AG04450 (cell line): ENCODE results near the gene SERPINH1. TPM values are rescaled to one million over a fixed set of nuclear protein-coding genes. Genes with fewer than 3 reads are reported as not detected.

Source experiments
- CTCF ChIA-PET: fragments of 300-600, 350-600 bp; formaldehyde crosslinking; extraction: SDS; loops from one replicate; lab custom pipeline; 2022; ENCODE audit warnings: antibody characterized with exemption, inconsistent platforms; lab: Charles Lee
- POLR2A ChIA-PET: fragments of 350-600 bp; formaldehyde crosslinking; extraction: SDS; loops from one replicate; lab custom pipeline; 2021; ENCODE audit warnings: antibody characterized with exemption, inconsistent platforms; lab: Yijun Ruan, JAX
- DNase-seq: peaks from one replicate; pipeline ENCODE4 v3.0.0-alpha.2; 2011; ENCODE audit warnings: low read depth, low spot score
- H3K27ac ChIP-seq: one replicate; pipeline ENCODE4 v1.5.1; 2012; ENCODE audit warnings: low read depth, low read length, control low read depth
- H3K27me3 ChIP-seq: one replicate; pipeline ENCODE4 v1.6.0; 2012; ENCODE audit warnings: low read length; ENCODE audit not compliant: control insufficient read depth, insufficient read depth
- H3K4me3 ChIP-seq: 2 replicates; pipeline ENCODE4 v1.5.1; 2011; ENCODE audit warnings: mild to moderate bottlenecking, low read depth, low read length, control low read depth
- H3K9me3 ChIP-seq: 2 replicates; pipeline ENCODE4 v1.5.1; 2012; ENCODE audit warnings: low read length; ENCODE audit not compliant: control insufficient read depth, insufficient read depth
- polyA plus RNA-seq: library from polyadenylated mRNA; depleted of rRNA; stranded (reverse); fragments of >200 nt; gene quantifications from 2 replicates; pipeline ENCODE4 v1.2.3, GENCODE V29; 2011
- TF ChIP-seq, protein P1 (sequence below): IDR thresholded peaks from 2 replicates; pipeline ENCODE4 v1.5.1; 2011; ENCODE audit warnings: low read depth, low read length, control low read depth, inconsistent platforms

Gene SERPINH1
- polyA plus RNA-seq, 1 experiment: 881 TPM

DNA sequence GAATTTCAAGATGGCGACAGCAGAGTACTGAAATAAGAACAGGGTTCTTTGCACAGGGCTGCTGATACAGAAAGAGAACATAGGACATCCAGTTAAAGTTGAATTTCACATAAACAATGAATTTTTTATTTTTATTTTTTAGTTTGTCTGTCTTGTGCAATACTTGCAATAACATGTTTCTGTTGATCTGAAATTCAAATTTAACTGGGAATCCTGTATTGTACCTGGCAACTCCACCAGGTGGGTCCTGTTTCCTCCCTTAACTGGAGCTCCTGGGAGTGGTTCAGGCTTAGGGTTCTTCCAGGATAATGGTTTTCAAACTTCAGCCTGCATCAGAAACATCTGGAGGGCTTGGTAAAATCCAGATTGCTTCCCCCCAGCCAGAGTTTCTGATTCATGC, 14.9 kb upstream of the SERPINH1 start:
- H3K4me3 ChIP-seq: no peak overlapping the region
- POLR2A ChIA-PET: interaction anchor here (1.2 to 1.6 kb wide), 2 partner anchors 19 to 28 kb away, joined by 3 to 8 read pairs; no protein-coding TSS in a partner anchor
- CTCF ChIA-PET: interaction anchor here (0.6 to 2.1 kb wide), 15 partner anchors 11 to 323 kb away, joined by 3 to 17 read pairs (median 4); partner anchors contain the start of gene DGAT2
- DNase-seq: no peak
- H3K27me3 ChIP-seq: peaks cover 3% of the 10 kb centered on the region
- no peak overlapping the region for H3K27ac ChIP-seq
- TF ChIP-seq, protein P1, sequence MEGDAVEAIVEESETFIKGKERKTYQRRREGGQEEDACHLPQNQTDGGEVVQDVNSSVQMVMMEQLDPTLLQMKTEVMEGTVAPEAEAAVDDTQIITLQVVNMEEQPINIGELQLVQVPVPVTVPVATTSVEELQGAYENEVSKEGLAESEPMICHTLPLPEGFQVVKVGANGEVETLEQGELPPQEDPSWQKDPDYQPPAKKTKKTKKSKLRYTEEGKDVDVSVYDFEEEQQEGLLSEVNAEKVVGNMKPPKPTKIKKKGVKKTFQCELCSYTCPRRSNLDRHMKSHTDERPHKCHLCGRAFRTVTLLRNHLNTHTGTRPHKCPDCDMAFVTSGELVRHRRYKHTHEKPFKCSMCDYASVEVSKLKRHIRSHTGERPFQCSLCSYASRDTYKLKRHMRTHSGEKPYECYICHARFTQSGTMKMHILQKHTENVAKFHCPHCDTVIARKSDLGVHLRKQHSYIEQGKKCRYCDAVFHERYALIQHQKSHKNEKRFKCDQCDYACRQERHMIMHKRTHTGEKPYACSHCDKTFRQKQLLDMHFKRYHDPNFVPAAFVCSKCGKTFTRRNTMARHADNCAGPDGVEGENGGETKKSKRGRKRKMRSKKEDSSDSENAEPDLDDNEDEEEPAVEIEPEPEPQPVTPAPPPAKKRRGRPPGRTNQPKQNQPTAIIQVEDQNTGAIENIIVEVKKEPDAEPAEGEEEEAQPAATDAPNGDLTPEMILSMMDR: no peak
- H3K9me3 ChIP-seq: no peaks in the 10 kb centered on the region

DNA sequence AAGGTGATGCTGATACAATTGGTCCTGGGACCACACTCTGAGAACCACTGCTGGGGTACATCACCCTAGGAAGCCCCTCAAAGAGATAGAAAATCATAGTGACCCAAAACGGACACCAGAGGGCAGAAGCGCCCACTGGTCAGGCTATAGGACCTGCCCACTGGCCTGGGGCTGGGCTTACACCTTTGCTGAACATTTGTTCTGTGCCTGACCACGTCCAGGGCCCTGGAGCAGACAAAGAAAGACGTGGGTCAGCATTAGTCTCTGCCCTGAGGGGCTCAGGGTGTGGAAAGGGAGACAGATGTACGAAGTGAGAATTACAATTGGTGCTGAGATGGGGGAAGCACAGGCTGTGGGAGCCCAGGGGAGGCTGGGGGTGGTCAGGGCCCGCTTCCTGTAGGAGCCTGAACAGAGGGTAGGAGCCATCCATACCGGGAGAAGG, 14.4 kb upstream of the SERPINH1 start:
- Histone ChIP-seq H3K27ac (no peak overlapping the region), H3K9me3 (no peaks in the 10 kb centered on the region), H3K4me3 (no peak overlapping the region), H3K27me3 (peaks cover 3% of the 10 kb centered on the region)
- DNase-seq: no peak
- POLR2A ChIA-PET: interaction anchor here (0.9 to 1.6 kb wide), 4 partner anchors 16 to 29 kb away, joined by 3 to 8 read pairs (median 3); no protein-coding TSS in a partner anchor
- CTCF ChIA-PET: interaction anchor here (0.6 to 2.1 kb wide), 11 partner anchors 11 to 221 kb away, joined by 3 to 17 read pairs (median 4); partner anchors contain the start of gene DGAT2
- TF ChIP-seq, protein P1: peak; percentile 90

DNA sequence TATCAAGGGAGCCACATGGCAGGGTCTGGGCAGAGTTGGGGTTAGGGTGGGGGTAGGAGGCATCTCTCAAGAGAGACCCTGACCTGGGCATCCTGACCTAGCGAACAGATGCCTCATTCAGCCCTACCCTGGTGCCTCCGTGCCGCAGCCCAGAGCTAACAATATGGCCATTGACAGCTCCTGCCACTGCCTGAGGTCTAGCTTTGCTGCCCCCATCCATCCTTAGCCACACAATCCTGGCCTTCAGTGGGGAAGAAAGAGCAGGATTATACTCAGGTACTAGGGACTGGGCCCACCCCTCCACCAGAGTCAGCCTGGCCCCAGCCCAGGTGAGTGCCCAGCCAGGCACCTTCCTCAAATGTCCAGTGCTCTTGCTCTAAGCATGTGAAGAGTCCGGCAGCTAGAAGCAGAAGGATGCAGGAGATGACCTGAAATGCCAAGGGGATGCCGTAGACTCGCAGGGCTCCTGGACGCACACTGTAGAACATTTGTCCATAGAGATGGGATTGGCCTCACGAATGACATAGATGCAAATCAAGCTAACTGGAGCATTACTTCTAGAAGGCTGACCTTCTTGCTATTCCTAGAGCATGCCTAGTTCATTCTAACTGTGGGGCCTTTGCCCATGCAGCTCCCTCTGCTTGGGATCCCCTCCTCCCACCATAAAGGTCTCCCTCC, 13.3 kb upstream of the SERPINH1 start:
- Histone ChIP-seq H3K4me3 (no peak overlapping the region), H3K9me3 (no peaks in the 10 kb centered on the region), H3K27me3 (no peaks in the 10 kb centered on the region), H3K27ac (no peak overlapping the region)
- no peak for DNase-seq
- ChIA-PET POLR2A (interaction anchor here (0.8 to 1.6 kb wide), 4 partner anchors 14 to 28 kb away, joined by 3 to 6 read pairs (median 3); partner anchors contain the start of gene SERPINH1), CTCF (interaction anchor here (1.1 kb wide), 1 partner anchor 157 kb away, joined by 3 read pairs; no protein-coding TSS in a partner anchor)
- TF ChIP-seq, protein P1: no peak

DNA sequence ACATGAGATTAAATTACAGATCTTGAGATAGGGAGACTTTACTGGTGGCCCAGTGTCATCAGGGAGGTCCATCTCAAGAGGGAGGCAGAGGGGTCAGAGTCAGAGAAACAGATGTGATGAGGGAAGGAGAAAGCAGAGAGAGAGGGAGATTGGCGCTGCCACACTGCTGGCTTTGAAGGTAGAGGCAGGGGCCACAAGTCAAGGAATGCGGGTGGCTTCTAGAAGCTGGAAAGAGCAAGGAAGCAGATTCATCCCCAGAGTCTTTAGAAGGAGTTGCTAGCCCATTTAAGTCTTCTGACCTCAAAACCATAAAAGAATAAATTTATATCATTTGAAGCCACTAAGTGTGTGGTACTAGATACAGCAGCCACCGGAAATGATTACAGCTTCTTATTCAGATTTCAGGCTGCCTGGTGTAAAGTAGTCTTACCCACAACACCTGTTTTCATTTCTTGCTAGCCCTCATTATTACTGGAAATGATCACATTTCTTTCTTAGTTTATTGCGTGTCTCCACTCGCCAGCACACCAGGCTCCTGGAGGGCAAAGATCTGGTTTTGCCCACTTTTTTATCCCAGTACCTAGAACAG, 12.6 kb upstream of the SERPINH1 start:
- no peaks in the 10 kb centered on the region for H3K27me3 ChIP-seq
- TF ChIP-seq, protein P1: no peak
- ChIA-PET POLR2A (interaction anchor here (0.9 to 1.6 kb wide), 3 partner anchors 13 to 16 kb away, joined by 3 to 6 read pairs (median 4); partner anchors contain the start of gene SERPINH1), CTCF (interaction anchor here (0.9 kb wide), 1 partner anchor 15 kb away, joined by 4 read pairs; no protein-coding TSS in a partner anchor)
- no peak overlapping the region for H3K4me3 ChIP-seq
- no peaks in the 10 kb centered on the region for H3K9me3 ChIP-seq
- DNase-seq: no peak
- no peak overlapping the region for H3K27ac ChIP-seq
